COLO829 (cell line): ENCODE measurements around the gene ST3GAL3.

Experiments used
- DNase-seq: peaks from one replicate; pipeline ENCODE4 v3.0.0; 2012; ENCODE audit warnings: low spot score

The ST3GAL3 gene, protein sequence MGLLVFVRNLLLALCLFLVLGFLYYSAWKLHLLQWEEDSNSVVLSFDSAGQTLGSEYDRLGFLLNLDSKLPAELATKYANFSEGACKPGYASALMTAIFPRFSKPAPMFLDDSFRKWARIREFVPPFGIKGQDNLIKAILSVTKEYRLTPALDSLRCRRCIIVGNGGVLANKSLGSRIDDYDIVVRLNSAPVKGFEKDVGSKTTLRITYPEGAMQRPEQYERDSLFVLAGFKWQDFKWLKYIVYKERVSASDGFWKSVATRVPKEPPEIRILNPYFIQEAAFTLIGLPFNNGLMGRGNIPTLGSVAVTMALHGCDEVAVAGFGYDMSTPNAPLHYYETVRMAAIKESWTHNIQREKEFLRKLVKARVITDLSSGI

DNA sequence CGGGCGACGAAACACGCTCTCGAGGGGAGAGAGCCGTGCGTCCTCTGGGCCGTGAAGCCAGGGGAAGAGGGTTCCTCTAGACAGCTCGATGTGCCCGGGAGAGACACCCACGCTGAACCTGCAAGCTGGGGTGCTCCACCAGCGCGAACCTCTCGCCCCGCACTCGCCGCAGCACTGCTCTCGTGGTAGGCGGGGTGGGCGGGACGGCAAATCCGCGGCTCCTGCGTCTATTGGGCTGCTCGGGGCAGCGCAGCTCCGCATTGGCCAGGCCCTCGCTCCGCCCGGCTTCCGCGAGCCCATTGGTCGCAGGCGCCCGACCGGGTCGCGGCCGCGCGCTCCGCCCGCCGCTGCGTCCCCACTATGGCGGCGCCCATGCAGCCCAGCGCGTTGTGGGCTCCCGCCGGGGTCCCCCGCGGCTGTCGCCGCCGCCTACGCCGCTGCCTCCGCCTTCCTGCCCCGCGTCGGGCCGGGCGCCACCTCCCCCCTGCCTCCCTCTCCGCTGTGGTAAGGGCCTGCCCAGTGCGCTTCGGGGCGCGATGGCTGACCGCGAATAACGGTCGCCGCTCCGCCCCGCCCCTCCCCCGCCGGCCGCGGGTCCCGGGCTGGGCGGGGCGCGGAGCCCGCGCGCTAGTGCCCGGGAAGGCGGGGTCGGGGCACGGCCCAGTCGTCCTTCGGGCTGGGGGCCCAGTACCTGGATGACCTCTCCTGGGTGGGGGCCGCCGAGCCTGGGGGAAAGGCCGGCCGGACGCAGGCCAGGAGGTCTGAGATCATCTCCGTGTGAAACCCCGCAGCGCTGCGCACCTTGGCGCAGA is at the start of gene ST3GAL3:
Gene ST3GAL3, plus strand, starts transcription at position 347 of the 812 bp plus-strand sequence. CDS start 28,727 bp downstream, outside the sequence.
- peak; percentile 66 for DNase-seq

DNA sequence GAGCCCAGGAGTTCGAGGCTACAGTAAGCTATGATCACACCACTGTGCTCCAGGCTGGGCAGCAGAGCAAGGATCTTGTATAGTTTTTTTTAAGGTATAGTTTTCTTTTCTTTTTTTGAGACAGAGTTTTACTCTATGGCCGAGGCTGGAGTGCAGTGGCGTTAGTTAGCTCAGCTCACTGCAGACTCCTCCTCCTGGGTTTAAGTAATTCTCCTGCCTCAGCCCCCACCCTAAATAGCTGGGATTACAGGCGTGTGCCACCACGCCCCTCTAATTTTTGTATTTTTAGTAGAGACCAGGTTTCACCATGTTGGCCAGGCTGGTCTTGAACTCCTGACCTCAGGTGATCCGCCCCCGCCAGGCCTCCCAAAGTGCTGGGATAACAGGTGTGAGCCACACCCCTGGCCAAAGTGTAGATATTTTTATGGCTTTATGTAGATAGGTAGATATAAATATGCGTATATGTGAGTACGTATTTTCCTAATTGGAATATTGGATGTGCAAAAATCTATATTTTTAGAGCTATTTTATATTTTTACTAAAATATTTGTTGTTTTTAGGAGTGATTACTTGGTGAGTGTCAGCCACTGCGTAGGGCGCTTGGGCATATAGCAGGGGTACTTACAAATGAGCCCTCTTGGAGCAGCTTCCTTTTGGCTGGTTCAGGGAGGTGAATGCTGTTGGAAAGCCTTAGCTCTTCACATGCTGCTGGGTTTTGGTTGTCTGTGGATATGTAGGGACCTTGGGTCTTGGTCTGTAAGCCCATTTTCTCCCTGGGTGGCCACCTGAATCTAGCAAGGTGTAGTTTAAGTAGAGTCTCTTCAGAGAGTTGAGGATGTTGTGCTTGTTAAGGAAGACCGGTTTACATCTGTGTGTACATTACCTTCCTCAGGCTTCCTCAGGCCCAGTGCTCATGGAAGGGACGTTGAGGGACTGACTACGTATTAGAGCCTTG is 47.8 kb upstream of the ST3GAL3 start:
- no peak for DNase-seq

DNA sequence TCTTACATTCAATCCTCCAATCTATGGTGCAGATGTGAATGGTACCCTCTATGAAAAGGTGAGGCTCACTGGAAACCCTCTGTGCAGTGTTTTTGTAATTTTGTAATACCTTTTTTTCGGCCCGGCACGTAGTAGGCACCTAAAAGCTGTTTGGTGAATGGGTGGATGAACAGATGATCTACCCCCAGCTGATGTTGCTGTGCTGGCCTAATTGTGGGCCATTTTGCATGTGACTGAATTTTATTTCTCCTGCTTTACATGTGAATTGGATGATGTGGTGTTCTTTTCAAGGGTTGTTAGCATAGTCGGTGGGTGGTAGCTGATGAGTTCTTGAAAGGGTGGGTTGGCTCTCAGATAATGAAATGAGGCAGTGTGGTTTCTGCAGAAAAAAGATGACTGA is 47.0 kb upstream of the ST3GAL3 start:
- DNase-seq, result no peak

DNA sequence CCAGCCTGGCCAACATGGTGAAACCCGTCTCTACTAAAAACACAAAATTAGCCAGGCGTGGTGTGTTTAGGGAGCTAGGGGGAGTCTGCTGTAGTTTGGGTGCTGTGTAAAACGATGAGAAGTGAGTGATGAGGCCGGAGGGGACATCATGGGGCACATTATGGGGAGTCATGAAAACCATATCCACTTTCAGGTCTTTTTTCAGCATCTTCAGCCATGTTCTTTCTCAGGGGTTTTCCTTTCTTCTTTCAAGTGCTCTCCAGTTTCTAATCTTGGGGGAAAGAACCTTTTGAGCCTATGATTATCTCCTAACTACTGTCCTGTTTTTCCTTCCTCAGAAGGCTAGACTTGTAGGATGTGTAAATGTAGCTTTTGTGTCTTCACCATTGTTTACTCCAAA is 43.0 kb upstream of the ST3GAL3 start:
- DNase-seq, result no peak

DNA sequence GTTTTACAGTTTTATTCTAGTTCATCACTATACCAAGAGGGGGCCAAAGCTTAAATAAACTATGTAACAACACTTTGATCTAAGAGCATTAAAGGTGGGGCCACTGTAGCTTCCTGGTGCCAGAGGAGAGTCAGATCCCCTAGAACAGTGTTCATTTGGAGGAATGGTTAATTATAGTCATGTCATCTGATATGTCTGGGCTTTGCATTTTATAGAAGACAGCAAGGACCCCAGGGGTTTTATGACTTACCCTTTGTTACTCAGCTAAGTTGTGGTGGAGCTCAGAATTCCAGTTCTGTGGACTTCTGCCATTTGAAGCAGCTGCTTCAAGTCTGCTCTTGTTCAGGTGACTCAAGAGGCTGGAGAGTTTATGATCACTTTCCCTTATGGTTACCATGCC is 40.7 kb upstream of the ST3GAL3 start:
- peak; percentile 10 for DNase-seq

DNA sequence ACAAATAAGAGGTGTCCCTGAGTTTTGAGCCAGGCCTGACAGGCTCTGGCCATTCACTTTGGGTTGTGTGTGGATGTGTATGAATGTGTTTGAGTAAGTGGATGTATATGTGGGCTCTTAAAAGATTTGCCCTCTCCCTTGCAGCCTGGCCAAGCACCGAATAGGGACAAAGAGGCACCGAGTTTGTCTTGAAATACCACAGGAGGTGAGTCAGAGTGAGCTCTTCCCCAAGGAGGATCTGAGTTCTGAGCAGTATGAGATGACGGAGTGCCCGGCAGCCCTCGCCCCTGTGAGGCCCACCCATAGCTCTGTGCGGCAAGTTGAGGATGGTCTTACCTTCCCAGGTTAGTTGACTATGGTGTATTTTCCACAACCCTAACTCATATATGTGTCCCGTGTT is 38.4 kb upstream of the ST3GAL3 start:
- no peak for DNase-seq

DNA sequence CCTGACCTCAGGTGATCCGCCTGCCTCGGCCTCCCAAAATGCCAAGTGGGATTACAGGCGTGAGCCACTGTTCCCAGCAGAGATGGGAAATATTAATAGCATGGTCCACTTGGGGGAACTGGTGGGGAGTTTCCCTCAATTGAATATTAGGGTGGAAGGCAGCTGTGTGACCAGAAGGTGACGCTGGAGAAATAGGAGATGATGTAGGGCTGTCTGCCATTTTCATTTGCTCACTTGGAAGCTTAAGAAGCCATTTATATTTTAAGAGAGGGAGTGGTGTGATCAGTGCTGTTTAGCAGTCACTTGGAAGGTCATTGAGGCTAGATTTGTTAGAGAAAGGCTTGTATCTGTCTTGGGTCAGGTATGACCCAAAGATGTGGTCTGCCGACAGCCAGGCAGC is 37.5 kb upstream of the ST3GAL3 start:
- no peak for DNase-seq

DNA sequence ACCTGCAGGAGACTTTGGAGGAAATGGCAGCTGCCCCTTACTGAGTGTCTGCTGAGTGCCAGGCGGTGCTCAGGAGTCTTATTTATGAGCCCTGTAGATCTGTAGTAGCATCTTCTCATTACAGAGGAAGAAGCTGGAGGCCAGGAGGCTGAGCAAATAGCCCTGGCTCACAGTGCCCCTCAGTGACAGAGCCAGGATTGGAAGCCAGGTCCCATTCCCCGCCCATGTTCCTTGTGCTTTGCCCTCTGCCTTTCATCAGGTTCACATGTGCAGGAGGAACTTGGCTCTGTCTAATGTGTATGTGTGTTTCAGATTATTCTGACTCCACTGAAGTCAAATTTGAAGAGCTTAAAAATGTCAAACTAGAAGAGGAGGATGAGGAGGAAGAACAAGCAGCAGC is 36.1 kb upstream of the ST3GAL3 start:
- no peak for DNase-seq

DNA sequence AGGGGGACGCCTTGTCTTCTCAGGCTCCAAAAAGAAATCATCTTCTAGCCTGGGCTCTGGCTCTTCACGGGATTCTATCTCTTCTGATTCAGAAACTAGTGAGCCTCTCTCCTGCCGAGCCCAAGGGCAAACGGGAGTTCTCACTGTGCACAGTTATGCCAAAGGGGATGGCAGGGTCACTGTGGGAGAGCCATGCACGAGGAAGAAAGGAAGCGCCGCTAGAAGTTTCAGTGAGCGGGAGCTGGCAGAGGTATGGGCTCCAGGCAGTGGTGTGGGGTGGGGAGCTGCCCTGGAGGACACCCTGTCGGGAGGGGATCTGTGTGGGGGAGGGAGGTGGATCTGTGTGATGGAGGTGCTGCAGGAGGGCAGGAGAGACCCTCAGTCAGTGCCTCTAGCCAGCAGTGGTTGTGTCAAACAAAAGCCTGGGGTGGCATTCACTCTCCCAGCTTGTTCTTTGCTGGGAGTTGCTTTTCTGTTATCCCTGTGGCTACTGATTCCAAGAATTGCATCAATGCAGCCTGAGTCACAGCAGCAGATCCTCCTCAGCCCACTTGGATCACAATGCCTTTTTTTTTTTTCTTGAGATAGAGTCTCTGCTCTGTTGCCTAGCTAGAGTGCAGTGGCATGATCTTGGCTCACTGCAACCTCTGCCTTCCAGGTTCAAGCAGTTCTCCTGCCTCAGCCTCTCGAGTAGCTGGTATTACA is 35.6 kb upstream of the ST3GAL3 start:
- DNase-seq, result no peak

DNA sequence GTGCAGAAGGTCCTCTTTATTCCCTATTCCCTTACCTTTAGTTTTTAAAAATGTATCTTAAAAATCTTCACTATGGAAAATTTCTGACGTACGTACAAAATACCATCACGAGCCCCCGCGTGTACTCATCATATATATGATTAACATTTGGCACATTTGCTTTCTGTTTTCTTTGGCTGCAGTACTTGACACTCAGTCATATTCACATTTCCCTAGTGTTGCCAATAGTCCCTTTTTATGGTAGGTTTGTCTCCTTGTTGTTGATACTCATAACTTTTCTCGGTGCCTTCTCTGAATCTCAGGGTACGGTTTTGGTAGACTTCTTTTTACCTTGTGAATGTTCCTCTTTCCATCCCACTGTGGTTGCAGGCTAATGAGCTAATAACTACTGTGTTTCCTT is 34.1 kb upstream of the ST3GAL3 start:
- DNase-seq, result no peak

DNA sequence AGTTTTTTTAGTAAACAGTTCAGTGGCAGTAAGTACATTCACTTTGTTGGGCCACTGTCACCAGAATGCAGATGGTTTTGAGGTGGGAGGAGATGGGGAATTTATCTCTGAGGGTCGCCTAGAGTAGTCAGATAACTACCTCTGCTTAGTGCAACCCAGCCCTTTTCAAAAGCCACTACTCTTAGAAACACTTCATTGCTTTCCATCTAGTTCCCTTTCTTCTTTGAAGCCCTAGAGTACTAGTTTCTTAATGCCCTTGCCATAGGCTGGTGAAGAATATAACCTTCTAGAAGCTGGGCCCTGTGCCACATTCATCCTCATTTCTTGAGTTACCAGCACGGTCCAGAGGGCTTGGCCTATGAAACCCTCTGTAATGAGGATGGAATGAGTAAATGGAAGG is 28.4 kb upstream of the ST3GAL3 start:
- DNase-seq, result no peak

DNA sequence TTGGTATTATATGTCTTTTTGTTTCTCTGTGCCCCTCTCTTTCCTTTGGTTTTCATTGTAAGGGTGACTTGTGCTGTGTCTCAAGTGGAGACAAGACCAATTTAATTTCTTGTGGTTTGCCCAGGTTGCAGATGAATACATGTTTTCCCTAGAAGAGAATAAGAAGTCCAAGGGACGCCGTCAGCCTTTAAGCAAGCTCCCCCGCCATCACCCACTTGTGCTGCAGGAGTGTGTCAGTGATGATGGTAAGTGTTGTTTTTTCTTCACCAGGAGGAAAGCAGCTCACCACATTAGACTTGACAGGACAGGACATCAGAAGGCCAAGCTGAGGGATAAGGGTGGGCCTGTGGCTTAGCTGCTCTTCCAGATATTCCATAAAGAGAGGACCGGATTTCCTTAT is 23.8 kb upstream of the ST3GAL3 start:
- DNase-seq, result no peak

DNA sequence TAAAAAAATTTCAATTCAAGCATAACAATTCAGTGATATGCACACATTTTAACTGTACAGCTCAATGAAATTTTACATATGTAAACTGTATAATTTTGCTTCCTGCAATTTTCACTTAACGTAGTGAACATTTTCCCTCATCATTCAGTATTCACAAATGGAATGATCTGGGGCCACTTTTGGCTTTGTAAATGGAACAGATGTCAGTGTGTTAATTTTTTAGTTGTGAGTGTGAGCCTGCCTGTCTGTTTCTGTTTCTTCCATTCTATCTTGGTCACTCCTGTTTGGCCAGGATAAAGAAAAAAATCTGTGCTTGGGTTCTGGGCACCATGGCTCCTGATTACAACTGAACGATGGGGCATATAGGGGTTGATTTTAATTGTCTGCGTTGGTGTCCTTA is 20.5 kb upstream of the ST3GAL3 start:
- DNase-seq, result no peak

DNA sequence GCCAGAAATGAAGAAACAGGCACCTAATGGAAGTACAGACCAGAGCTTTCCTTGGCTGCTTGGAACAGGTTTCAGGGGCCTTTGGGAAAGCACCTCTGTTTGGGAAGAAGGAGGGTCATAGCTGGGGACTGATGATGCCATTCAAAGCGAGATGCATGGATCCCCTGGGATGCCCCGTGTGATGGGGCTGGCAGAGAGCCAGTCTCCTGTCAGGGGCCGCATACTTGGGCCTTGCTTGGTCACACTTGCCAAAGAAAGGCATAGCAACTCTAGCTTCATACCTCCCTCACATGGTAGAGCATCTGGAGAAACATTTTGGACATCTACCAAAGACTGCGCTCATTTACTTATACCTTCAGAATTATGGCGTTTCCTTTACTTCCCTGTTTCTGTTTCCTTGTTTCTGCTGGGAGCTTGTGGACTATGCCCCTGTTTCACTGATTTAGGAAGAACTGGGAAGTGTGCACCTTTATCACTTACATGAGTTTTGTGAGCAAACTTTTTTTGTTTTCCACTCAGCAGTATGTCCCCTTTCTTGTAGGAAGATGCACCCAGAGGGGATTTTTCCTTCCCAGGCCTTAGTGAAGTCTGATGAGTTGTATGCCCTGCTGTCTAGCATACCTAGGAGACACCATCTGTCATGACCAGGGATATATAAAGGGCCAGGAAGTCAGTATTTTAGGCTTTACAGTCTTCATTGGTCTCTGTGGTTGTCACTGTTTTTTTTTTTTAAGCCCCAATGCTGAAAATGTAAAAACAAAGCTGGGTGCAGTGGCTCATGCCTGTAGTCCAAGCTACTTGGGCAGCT is 19.8 kb upstream of the ST3GAL3 start:
- no peak for DNase-seq

DNA sequence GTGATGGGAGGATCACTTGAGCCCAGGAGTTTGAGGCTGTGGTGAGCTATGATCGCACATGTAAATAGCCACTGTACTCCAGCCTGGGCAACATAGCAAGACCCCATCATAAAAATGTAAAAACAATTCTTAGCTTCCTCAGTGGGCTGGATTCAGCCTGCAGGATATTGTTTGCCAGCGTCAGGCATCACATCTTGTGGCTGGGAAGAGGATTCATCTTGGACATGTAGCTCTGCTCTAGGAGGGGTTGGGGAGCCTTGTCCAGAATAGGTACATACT is 19.3 kb upstream of the ST3GAL3 start:
- DNase-seq, result no peak

DNA sequence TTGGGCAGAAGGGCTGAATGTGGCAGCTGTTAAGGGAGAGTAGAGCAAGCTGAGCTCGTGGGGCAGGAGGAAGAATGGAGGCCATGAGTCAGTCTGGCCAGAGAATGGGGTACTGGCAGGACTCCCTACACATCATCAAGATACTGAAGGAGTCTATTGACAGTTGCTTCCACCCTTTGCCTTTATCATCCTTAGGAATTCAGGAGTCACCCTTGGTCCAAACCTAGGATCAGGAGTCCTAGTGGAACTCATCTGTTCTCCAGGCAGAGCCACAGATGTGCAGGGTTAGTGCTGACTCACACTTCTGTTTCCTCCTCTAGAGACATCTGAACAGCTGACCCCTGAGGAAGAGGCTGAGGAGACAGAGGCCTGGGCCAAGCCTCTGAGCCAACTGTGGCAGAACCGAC is 18.7 kb upstream of the ST3GAL3 start:
- DNase-seq, result no peak

DNA sequence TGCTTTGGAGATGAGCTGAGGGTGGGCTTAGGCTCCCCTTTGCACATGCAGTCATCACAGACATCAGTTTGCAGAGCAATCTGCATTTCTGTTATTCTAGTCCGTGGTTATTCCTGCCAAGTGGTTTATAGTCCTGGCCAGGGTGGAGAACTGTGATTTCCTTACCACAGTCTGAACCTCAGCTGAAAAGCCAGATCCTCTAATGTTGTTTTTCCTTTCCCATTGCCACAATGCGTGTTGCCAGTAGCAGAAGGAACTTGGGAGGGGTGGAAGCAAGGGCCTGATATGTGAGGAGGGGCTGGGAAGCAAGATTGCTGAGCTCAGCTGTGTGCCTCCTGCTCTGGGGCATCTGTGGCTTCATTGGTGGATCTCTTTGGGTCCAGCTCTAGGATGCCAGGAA is 18.0 kb upstream of the ST3GAL3 start:
- DNase-seq, result no peak

DNA sequence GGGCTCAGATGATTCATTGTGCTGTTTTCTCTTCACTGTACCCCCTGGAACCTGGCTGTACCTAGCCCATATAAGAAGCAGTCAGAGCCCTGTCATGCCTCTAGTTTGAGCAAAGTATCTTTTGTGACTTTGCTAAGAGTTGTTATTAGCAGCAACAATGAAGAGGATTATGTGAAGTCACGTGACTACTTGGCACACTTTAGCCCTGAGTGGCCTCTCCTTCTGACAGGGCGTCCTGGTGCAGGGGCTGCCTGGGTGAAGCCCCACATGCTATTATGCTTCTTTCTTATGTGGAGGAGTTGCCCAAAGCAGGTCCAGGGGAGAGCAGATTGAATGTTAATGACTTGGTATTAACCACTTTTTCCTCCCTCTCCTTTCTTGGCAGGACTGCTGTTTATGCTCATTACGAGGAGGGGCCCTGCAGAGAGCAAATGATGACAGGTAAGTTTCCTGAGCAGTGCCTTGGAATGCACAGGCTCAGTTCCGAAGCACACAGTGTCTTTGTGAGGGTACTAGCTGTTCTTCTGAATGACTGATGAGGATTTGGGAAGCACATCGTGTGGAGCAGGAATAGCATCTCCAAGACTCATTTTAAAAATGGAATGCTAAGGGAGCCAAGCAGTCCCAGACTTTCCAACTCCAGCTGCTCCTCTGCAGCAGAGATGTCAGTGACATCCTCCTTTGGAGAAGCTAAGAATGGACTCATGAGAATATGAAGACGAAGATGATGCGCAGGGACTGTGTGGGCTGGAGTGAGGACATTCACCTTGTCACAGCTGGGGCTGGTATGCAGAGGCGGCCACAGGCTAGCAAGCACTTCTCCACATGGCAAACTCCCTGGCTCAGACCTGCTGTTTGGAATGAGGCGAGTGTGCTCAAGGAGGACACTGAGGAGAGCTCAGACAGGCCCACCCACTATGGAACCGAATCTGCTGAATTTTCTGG is 15.2 kb upstream of the ST3GAL3 start:
- no peak for DNase-seq

DNA sequence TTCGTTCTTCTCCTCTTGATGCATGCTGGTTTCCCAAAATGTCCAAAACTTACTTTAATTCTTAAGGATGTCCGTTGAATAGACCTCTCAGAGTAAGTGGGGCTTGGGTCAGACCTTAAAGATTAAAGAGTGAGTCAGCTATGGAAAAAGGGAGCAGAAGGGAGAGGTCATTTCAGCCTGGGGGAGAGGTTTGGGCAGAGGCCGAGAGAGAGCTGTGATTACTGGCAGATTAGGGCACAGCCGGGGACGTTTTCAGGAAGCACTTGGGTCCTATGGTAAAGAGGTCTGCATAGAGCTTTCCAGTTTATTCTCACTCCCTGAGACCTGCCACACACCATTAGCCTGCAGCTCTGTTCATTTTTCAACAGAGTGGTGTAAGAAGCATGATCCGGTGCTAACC is 14.0 kb upstream of the ST3GAL3 start:
- no peak for DNase-seq

DNA sequence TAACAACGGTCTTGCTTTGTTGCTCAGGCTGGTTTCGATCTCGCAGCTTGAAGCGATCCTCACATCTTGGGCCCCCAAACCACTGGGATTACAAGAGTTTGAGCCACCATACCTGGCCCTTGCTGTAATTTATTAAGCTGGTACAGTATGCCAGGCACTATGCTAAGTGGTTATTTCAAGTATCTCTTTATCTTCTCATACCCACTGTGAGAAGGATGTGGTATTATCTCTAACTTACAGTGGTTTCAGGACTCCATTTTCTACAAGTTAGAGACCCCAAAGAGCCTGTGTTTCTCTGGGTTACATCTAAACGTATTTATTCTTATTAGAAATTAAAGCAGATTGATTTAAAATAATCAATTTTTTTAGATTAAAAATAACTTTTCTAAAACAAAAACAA is 8.1 kb upstream of the ST3GAL3 start:
- DNase-seq, result no peak
